ENCODE results near the gene EFNB2.
A peak's percentile ranks its signal among the peaks of the same experiment; 100 is the strongest.

Gene EFNB2

GRCh38 chr13:106498571-106498970 is 36.9 kb downstream of the EFNB2 start:
- DNase-seq = no peak

- DNase-seq = no peak
These were observed 37.3 kb downstream of the EFNB2 start for GRCh38 chr13:106498158-106498557.

- no peak for DNase-seq
These were observed 38.4 kb downstream of the EFNB2 start for GRCh38 chr13:106497079-106497478.

- DNase-seq = peak; percentile 47 to 81
These were observed 39.1 kb downstream of the EFNB2 start for GRCh38 chr13:106496072-106496997.

GRCh38 chr13:106494936-106495335 is 40.5 kb downstream of the EFNB2 start:
- DNase-seq = no peak

- DNase-seq = no peak
These were observed 41.0 kb downstream of the EFNB2 start for GRCh38 chr13:106494506-106494905.

GRCh38 chr13:106493533-106494220 is 41.8 kb downstream of the EFNB2 start:
- DNase-seq = no peak

GRCh38 chr13:106492588-106493475 is 42.6 kb downstream of the EFNB2 start:
- DNase-seq = no peak

GRCh38 chr13:106491928-106492587 is 43.4 kb downstream of the EFNB2 start:
- no peak for DNase-seq

- no peak for DNase-seq
These were observed 44.0 kb downstream of the EFNB2 start for GRCh38 chr13:106491463-106491862.

- DNase-seq = no peak
These were observed 44.7 kb downstream of the EFNB2 start for GRCh38 chr13:106490569-106491321.

- no peak for DNase-seq
These were observed 45.5 kb downstream of the EFNB2 start for GRCh38 chr13:106489849-106490568.

- no peak for DNase-seq
These were observed 46.8 kb downstream of the EFNB2 start for GRCh38 chr13:106488686-106489085.

- no peak for DNase-seq
These were observed 47.4 kb downstream of the EFNB2 start for GRCh38 chr13:106488076-106488475.

- DNase-seq = no peak
These were observed 48.3 kb downstream of the EFNB2 start for GRCh38 chr13:106487129-106487528.

- no peak for DNase-seq
These were observed 49.2 kb downstream of the EFNB2 start for GRCh38 chr13:106486287-106486686.

GRCh38 chr13:106484537-106485193 is 50.8 kb downstream of the EFNB2 start:
- no peak for DNase-seq

- no peak for DNase-seq
These were observed 51.4 kb downstream of the EFNB2 start for GRCh38 chr13:106484084-106484483.

- no peak for DNase-seq
These were observed 53.5 kb downstream of the EFNB2 start for GRCh38 chr13:106481919-106482318.

- no peak for DNase-seq
These were observed 55.0 kb downstream of the EFNB2 start for GRCh38 chr13:106480351-106480910.
